Small intestine (tissue), 7 donors: ENCODE results near the gene ETFB. TPM values are rescaled to one million over a fixed set of nuclear protein-coding genes. Genes with fewer than 3 reads are reported as not detected.

Source experiments
- DNase-seq, 2 donors: peaks; one replicate each; pipeline versions ENCODE4 v3.0.0 to v3.0.0-alpha.2; 2013
- FAIRE-seq: peaks from 2 replicates; lab custom pipeline; 2012; peaks lifted over from hg19 to GRCh38; lab: Jason Lieb, UNC
- H3K27ac ChIP-seq, 3 donors: one replicate each; pipeline ENCODE4 v1.5.1; 2013; ENCODE audit warnings: low read length in 2 of 3, mild to moderate bottlenecking in 2 of 3, control low read depth in 1 of 3, inconsistent platforms in 1 of 3, low read depth in 1 of 3, moderate library complexity in 1 of 3
- H3K27me3 ChIP-seq, 3 donors: one replicate each; pipeline ENCODE4 v1.6.1; 2013; ENCODE audit warnings: low read length in 3 of 3, inconsistent platforms in 1 of 3; ENCODE audit not compliant: control insufficient read depth in 3 of 3, insufficient read depth in 3 of 3
- H3K36me3 ChIP-seq, 3 donors: one replicate each; pipeline ENCODE4 v1.6.1; 2013; ENCODE audit warnings: low read length in 3 of 3, inconsistent platforms in 1 of 3, low read depth in 1 of 3, mild to moderate bottlenecking in 1 of 3, moderate library complexity in 1 of 3; ENCODE audit not compliant: control insufficient read depth in 3 of 3, insufficient read depth in 2 of 3
- H3K4me1 ChIP-seq, 3 donors: one replicate each; pipeline ENCODE4 v1.6.1; 2013; ENCODE audit warnings: low read length in 2 of 3, inconsistent platforms in 1 of 3, low read depth in 1 of 3, mild to moderate bottlenecking in 1 of 3, moderate library complexity in 1 of 3; ENCODE audit not compliant: control insufficient read depth in 3 of 3, insufficient read depth in 2 of 3
- H3K4me3 ChIP-seq, 3 donors: one replicate each; pipeline ENCODE4 v1.5.1; 2013; ENCODE audit warnings: low read length in 3 of 3, control low read depth in 1 of 3, inconsistent platforms in 1 of 3, low read depth in 1 of 3, mild to moderate bottlenecking in 1 of 3, moderate library complexity in 1 of 3
- H3K9me3 ChIP-seq, 2 donors: one replicate each; pipeline ENCODE4 v1.6.1; 2013; ENCODE audit warnings: low read depth in 1 of 2, low read length in 1 of 2; ENCODE audit not compliant: control insufficient read depth in 2 of 2, insufficient read depth in 1 of 2
- WGBS, 3 donors: extraction: QIAGEN DNeasy Blood & Tissue Kit; methylation state at CpG; one replicate each; pipeline ENCODE4 v1.1.7; 2013; 5-methylcytosine and 5-hydroxymethylcytosine counted together
- polyA plus RNA-seq, 4 donors: library from polyadenylated mRNA; stranded (reverse) in 3 of 4; unstranded in 1 of 4; fragments of 200-250 nt in 3 of 4; fragments of 120-200 nt in 1 of 4; gene quantifications; one replicate each; pipeline versions ENCODE4 v1.2.1 to v1.2.3, GENCODE V29; 2013
- donor health status: healthy with polysubstance abuse.
- donor health status: control.
- donor health status: control.
- donor health status: Bipolar disorder and iron deficiency.
- donor health status: healthy.

Gene ETFB
- polyA plus RNA-seq, 4 donors, result 178 to 412 (median 249) TPM

- Histone ChIP-seq H3K9me3 (no peaks in the 10 kb centered on the region), H3K4me1 (no peaks in the 10 kb centered on the region), H3K27ac (peak overlapping the region in 1 of 3 donors; percentile 29), H3K27me3 (no peaks in the 10 kb centered on the region), H3K36me3 (peaks cover 4 to 52% (median 4%) of the 10 kb centered on the region in 3 donors), H3K4me3 (no peak overlapping the region)
- DNase-seq, result no peak
- FAIRE-seq, result no peak
- WGBS, 3 donors, result 73 to 81% (median 79%) methylated on average over 10 to 12 of the region's 12 CpGs
Observed at GRCh38 chr19:51354103-51354741, 12.0 kb downstream of the ETFB start.

DNA sequence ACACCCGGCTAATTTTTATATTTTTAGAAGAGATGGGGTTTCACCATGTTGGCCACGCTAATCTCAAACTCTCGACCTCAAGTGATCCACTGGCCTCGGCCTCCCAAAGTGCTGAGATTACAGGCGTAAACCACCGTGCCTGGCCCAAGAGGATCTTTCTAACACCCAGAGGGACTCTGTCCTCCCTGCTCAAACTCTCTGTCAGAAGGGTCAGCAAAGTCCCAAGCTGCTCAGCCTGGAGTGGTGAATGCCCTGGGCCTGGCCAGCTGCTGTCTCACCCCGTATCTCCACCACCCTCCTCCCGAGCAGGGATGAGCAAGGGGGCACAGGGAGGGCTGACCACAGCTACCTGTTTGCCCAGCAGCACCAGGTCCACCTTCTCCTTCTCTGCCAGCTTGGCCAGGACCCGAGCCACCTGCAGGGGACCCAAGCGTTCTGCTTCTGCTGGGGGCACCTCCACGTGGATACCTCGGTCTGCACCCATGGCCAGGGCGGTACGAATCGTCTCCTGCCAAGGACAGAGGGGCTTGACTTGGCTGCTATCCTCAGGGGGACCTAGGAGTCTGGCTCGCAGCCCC lies 13.3 kb downstream of the ETFB start:
- peaks cover 4 to 50% (median 4%) of the 10 kb centered on the region in 3 donors for H3K36me3 ChIP-seq
- FAIRE-seq (no peak), DNase-seq (no peak)
- H3K27ac ChIP-seq, result no peak overlapping the region
- 93 to 96% (median 95%) methylated on average over 16 of the region's 16 CpGs for WGBS, 3 donors
- H3K4me3 ChIP-seq, result no peak overlapping the region
- no peaks in the 10 kb centered on the region for H3K27me3 ChIP-seq
- no peaks in the 10 kb centered on the region for H3K4me1 ChIP-seq
- H3K9me3 ChIP-seq, result no peaks in the 10 kb centered on the region

GRCh38 chr19:51351266-51351990 lies 14.8 kb downstream of the ETFB start:
- no peak for DNase-seq
- Histone ChIP-seq H3K36me3 (peaks cover 4 to 59% (median 4%) of the 10 kb centered on the region in 3 donors), H3K27me3 (no peaks in the 10 kb centered on the region), H3K4me3 (no peak overlapping the region), H3K4me1 (no peaks in the 10 kb centered on the region), H3K9me3 (no peaks in the 10 kb centered on the region), H3K27ac (no peak overlapping the region)
- no peak for FAIRE-seq
- WGBS, 3 donors, result 92 to 96% (median 95%) methylated on average over 11 of the region's 11 CpGs

DNA sequence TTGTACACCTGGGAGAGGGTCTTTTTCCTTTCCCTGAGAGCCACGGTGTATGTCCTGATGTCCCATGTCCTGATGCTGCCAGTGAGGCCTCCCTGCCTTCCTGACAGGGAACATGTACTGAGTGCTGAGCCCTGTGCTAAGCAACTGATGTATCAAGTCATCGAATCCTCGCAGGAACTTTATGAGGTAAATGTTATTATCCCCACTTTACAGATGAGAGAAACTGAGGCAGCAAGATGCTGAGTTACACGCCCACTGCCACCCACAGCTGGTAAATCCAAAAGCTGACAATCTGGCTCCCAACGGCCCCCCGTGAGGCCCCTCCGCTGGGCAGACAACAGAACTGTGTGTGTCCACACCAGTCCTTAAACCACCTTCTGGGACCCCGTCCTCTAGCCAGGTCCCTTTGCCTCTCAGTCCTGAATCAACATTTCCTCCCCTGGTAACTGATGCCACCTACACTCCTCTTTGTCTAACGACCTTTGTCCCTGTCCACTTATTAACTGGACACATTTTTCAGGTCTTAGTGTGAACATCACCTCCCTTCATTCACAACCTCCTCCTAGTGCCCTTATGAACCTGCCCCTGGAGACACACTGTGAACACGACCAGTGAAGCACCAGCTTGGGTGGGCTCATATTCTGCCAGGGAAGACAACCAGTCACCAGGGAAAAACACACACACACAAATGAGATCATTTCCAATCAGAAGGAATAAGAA lies 18.8 kb downstream of the ETFB start:
- DNase-seq (no peak), FAIRE-seq (no peak)
- WGBS, 3 donors, result 78 to 83% (median 81%) methylated on average over 9 to 10 of the region's 10 CpGs
- peaks cover 2 to 68% (median 4%) of the 10 kb centered on the region in 3 donors for H3K36me3 ChIP-seq
- H3K4me1 ChIP-seq, result no peaks in the 10 kb centered on the region
- H3K27ac ChIP-seq, result no peak overlapping the region
- no peaks in the 10 kb centered on the region for H3K27me3 ChIP-seq
- H3K9me3 ChIP-seq, result no peaks in the 10 kb centered on the region
- no peak overlapping the region for H3K4me3 ChIP-seq

GRCh38 chr19:51346742-51347141 lies 19.4 kb downstream of the ETFB start:
- Histone ChIP-seq H3K27ac (no peak overlapping the region), H3K4me1 (no peaks in the 10 kb centered on the region), H3K36me3 (peaks cover 0 to 62% (median 4%) of the 10 kb centered on the region in 3 donors), H3K4me3 (no peak overlapping the region), H3K9me3 (no peaks in the 10 kb centered on the region), H3K27me3 (no peaks in the 10 kb centered on the region)
- 90 to 94% (median 93%) methylated on average over 17 of the region's 17 CpGs for WGBS, 3 donors
- no peak for FAIRE-seq
- no peak for DNase-seq

GRCh38 chr19:51345076-51345620 lies 21.0 kb downstream of the ETFB start:
- no peak overlapping the region for H3K27ac ChIP-seq
- DNase-seq, result no peak
- no peaks in the 10 kb centered on the region for H3K9me3 ChIP-seq
- no peak for FAIRE-seq
- H3K36me3 ChIP-seq, result peaks cover 0 to 48% (median 0%) of the 10 kb centered on the region in 3 donors
- H3K27me3 ChIP-seq, result peaks cover 0 to 3% (median 0%) of the 10 kb centered on the region in 3 donors
- WGBS, 3 donors, result 84 to 97% (median 94%) methylated on average over 6 to 9 of the region's 9 CpGs
- H3K4me3 ChIP-seq, result no peak overlapping the region
- peaks cover 0 to 4% (median 2%) of the 10 kb centered on the region in 3 donors for H3K4me1 ChIP-seq

- DNase-seq (no peak), FAIRE-seq (no peak)
- H3K27me3 ChIP-seq, result peaks cover 0 to 3% (median 0%) of the 10 kb centered on the region in 3 donors
- H3K9me3 ChIP-seq, result no peaks in the 10 kb centered on the region
- no peak overlapping the region for H3K27ac ChIP-seq
- peaks cover 0 to 6% (median 5%) of the 10 kb centered on the region in 3 donors for H3K4me1 ChIP-seq
- peaks cover 0 to 36% (median 0%) of the 10 kb centered on the region in 3 donors for H3K36me3 ChIP-seq
- 47 to 56% (median 51%) methylated on average over 9 of the region's 9 CpGs for WGBS, 3 donors
- no peak overlapping the region for H3K4me3 ChIP-seq
Observed at GRCh38 chr19:51342631-51343569, 23.3 kb downstream of the ETFB start.
